Suppressor macrophage treated with lipopolysaccharide for 1 hour (primary cell): ENCODE results near the gene CAMK2G.
"Not testable (repeated sequence)": the region's sequence is repeated elsewhere in the genome, so short reads cannot be mapped to it uniquely, and the experiment has no call there.

Source experiments
- DNase-seq, 3 donors: peaks; one replicate each; pipeline ENCODE4 v3.0.0-alpha.2; 2020 to 2022

CAMK2G gene

DNA sequence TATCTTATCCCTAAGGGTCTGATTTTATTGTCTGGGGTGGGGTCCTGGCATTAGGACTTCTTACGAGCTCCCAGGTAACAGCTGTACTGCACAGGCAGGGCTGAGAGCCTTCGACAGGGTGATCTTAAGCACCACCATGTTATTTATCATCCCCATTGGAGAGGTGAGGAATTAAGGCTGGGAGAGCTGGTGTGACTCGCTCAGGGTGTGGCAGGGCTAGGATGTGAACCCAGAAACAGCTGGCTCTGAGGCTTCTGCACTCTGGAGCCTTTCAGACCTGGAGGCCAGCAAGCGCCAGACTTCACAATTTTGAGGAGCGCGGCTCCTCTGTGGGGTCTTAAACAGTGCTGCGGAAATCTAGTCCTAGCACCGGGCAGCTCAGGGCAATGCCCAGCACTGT is 35.5 kb downstream of the CAMK2G start:
- no peak for DNase-seq

- no peak for DNase-seq
These were observed 36.3 kb downstream of the CAMK2G start for GRCh38 chr10:73838008-73838567.

DNA sequence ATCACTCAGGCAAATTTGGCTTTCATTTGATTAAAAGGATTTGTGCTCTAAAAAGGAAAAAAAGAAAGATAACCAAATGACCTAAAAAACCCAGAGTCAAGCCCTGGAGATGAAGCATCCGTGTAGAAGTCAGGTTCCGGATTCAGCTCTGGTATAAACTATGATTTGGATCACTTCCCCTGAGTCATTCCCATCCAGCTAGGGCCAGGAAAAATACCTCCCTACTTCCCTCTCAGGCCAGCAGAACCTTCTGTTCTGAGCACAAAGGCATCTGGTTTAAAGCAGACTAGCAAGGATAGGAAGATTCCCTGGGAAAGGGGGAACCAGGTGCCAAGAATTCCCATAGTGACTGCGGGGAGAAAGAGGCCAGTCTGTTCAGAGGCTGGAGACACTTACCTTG is 37.3 kb downstream of the CAMK2G start:
- DNase-seq = no peak

- DNase-seq = no peak
These were observed 37.9 kb downstream of the CAMK2G start for GRCh38 chr10:73836427-73836980.

DNA sequence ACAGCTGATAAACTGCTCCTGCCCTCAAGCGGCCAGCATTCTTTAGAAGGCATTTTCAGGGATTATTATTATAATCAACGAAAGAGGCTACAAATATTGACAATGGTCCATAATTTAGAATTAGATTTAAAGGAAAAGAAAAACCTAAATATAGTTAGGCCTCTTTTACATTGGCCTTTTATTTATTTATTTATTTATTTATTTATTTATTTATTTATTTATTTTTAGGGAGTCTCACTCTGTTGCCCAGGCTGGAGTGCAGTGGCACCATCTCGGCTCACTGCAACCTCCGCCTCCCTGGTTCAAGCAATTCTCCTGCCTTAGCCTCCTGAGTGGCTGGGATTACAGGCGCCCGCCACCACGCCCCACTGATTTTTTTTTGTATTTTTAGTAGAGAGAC is 45.3 kb downstream of the CAMK2G start:
- DNase-seq = not testable (repeated sequence)

DNA sequence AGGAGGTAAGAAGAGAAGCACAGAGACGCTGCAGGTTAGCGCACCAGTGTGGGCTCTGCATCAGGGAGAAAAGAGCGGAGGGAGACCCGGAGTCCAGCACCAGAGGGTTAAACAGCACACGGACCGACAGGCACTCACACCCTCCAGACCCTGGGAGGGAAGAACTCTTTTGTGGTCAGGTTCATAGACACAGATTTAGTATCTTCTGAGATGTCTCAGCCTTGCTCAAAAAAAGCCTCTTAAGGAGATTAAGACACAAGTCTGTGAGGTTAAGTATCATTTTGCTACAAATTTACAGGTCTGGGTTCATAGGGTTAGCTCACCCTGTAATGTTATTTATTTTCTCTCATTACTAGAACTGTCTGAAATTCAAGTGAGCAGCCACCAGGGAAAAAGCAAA is 46.2 kb downstream of the CAMK2G start:
- no peak for DNase-seq

DNA sequence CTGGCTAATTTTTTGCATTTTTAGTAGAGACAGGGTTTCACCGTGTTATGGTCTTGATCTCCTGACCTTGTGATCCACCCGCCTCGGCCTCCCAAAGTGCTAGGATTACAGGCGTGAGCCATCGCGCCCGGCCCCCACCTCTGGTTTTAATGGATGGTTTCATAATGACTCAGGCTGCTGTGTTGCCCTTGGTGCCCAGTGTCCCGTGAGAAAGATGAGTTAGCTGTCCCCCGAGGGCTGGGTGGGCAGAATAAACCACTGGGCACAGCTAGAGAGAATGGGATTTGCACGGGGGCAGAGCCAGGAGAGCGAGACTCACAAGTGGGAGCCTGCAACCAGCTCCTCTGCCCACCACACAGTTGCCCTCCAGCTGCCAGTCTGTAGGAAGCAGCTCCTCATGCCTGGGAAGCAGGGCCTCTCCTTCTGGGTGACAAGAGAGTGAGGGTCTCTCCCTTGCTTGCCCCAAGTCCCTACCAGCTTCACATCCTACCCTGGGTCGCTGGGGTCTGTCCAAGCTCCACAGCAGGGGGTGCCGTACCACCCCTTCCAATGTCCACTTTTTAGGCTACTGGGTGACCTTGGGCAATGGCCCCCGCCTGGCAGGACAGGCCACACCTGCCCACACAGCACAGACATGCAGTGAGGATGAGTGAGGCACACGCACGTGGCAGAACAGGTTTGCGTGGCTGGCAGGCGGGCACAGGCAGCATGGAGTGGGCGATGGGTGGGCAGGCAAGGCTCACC is 46.8 kb downstream of the CAMK2G start:
- no peak for DNase-seq

GRCh38 chr10:73824146-73824725 is 50.1 kb downstream of the CAMK2G start:
- DNase-seq = no peak

DNA sequence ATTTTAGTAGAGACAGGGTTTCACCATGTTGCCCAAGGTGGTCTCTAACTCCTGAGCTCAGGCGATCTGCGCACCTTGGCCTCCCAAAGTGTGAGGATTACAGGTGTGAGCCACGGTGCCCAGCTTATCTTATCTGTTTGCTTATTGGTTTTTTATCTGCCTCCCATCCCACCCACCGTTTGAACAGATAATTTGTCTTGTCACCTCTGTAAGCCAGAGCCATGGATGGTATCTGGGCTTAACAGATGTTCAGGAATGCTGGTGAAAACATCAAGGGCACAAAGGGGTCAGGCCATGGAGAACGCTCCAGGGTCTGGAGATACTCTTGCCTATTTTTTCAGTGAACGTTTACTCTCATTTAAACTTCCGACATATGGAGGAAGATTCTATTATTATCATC is 51.0 kb downstream of the CAMK2G start:
- no peak for DNase-seq

DNA sequence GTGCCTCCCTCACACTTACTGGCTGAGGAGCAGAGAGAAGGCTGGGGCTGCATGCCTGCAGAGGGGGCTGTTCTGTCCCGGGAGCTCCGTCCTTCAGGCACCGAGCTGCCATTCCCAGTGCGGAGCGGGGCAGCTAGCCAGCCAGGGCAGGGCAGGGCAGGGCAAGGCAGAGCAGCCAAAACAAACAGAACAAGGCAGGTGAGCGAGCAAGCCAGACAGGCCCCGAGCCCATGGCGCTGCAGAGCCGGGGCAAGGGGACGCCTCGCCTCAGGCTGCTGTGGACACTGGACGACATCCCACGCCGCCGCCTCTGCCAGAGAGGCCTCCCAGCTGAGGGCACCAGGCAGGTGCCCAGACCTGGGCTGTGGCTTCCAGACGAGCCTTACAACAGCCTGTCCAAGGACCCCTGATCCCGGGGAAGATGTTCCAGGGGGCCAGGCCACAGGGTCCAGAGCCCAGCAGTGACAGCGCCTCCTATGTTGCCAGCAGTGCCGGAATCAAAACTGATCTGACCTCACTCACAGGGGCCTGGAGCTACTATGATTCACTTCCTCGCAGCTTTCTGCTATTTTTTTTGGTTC is 54.8 kb downstream of the CAMK2G start:
- DNase-seq = peak; percentile 32 to 41 (median 36)

GRCh38 chr10:73819081-73819480 is 55.3 kb downstream of the CAMK2G start:
- peak; percentile 46 to 58 (median 56) for DNase-seq

- DNase-seq = no peak
These were observed 56.0 kb downstream of the CAMK2G start for GRCh38 chr10:73818402-73818801.

- no peak for DNase-seq
These were observed 56.5 kb downstream of the CAMK2G start for GRCh38 chr10:73817826-73818225.

DNA sequence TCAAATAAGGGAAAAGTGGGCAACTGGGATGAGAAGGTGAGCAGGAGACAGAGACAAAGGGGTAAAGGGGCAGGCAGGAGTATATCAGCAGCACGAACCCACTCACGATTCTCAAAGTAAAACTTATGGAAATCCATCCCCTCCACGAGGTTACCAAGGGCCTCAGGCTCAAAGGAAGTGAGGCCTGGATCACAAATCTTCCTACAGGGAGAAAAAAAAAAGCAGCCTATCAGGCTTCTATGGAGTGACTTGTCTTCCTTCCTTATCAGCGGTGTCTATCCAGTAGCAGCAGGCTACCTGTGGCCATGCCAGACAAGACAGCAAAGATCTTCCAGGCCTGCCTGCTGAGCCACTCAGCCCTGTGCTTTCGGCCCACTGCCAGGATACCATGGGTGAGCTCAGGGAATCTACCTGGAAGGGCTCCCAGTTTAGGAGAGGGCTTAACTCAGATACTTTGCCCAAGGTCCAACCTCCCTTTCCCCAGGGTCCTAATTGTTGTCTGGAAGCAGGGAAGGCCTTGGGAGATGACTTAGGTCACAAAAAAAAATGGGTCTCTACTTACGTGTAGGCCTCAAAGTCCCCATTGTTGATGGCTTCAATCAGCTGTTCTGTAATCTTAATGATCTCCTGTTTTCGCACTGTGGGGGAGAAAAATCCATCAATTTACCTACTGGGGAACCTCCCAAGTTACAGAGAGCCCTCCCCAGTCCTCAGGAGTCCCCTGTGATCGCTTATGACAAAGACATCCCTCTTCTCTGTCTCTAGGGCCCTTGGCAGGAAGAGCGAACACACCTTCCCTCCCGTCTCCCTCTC is 57.2 kb downstream of the CAMK2G start:
- peak in 1 of 3 donors; percentile 22 for DNase-seq

DNA sequence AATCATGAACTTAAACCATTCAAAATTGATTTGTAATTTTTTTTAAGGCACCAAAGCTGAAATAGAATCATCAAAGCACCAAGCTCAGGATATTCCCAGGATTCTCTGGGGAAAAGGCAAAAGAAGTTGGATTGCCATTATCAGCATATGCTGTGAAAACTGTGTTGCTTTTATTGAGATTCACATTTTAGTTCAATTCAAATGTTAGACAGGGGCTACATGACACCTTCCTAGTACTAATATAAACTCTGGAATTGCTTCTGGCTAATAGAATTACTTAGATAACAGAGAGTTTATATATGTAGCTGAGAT is 58.7 kb downstream of the CAMK2G start:
- DNase-seq = no peak

- DNase-seq = peak in 2 of 3 donors; percentile 19 to 50
These were observed 59.2 kb downstream of the CAMK2G start for GRCh38 chr10:73814896-73815718.

GRCh38 chr10:73814276-73814895 is 60.0 kb downstream of the CAMK2G start:
- DNase-seq = no peak

DNA sequence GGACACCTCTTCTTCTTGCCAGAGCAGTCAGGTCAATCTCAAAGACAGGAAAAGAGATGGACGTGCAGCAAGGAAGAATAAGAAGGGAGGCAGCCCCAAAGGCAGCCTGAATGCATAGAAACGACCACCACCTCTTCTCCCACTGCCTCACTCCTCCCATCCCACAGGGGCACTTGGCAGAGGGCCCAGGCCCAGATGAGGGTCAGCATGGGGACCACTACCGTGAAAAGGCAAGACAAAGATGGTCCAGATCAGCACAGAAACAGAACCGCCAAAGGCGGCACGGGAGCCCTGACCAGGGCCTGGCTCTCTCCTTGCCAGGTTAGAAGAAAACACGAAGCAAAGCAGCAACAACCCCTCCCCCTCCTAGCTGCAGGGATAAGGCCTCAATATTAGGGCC is 61.0 kb downstream of the CAMK2G start:
- no peak for DNase-seq

DNA sequence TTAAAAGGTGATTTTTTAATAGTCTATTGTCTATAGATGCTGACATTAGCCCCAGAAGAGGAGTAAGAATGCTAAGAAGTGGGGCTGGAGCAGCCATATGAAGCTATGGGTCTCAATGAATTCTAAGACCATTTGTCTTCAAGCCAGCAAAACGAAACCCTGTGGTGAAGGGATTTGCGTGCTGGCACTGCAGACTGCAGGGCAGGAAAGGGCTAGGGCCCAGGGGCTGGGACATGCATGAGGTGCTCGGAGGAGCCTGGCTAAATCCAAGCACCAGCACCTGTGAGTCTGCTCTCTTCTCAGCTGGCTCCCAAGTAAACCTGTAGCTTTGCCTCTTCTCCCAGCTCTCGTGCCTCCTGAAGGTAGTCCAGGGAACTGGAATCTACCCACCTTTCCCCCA is 61.7 kb downstream of the CAMK2G start:
- no peak for DNase-seq

- DNase-seq = peak in 2 of 3 donors; percentile 13 to 60
These were observed 63.5 kb downstream of the CAMK2G start for GRCh38 chr10:73810735-73811465.

- DNase-seq = peak; percentile 61 to 87 (median 76)
These were observed 64.0 kb downstream of the CAMK2G start for GRCh38 chr10:73810358-73810734.
